Daoy (cell line): Measurements from ENCODE around the gene DNM1L. TPM values are rescaled to one million over a fixed set of nuclear protein-coding genes. Genes with fewer than 3 reads are reported as not detected.

Experiments used
- DNase-seq: peaks from one replicate; pipeline ENCODE4 v3.0.0-alpha.2; 2015; ENCODE audit warnings: low read depth
- total RNA-seq: library from RNA; depleted of rRNA; stranded (reverse); fragments of >200 nt; shearing (Covaris generic); gene quantifications from 2 replicates; pipeline ENCODE4 v1.2.3, GENCODE V29; 2014; rRNA removed

Gene DNM1L
- total RNA-seq, 1 experiment from 2014 or later = 75.5 TPM

DNA sequence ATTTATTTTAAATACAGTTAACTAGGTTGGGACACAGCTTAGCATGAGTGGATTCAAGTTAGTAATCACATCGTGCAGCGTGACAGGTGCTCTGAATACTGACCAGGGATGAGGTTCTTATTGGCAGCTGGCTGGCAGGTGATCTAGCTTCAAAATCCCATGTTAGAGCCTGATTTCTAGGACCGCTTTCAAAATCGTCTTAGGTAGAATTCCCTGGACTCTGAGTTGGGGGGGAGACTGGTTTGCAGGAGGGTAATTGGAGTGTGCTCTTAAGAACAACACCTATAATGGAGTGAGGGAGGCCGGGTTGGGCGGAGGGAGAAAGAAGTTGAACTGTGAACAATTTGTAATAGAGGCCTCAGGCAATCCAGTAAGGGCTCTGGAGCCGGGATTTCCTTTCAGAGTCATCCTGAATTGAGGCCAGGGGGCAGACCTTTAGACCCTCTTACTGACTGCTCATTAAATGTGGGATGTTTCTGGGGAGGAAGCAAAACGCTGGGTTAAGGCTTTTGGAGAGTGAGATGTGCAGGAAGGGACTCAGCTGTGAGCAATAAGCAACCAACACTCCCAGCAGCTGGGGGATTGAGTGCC, 77.5 kb downstream of the DNM1L start:
- peak; percentile 12 for DNase-seq

DNA sequence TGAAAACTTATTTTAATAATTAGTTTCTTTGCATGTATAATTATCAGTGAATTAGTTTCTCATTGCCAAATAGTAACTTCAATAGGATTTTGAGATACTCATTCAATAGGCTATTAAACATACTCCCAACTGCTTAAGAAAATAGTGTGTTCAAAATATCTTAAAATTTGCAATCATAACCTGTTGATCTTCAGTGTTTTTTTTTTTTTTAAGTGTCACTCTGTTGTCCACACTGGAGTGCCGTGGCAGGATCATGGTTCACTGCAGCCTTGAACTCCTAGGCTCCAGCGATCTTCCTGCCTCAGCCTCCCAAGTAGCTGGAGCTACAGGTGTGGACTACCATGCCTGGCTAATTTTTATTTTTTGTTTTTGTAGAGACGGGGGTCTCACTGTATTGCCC, 78.1 kb downstream of the DNM1L start:
- DNase-seq = no peak

DNA sequence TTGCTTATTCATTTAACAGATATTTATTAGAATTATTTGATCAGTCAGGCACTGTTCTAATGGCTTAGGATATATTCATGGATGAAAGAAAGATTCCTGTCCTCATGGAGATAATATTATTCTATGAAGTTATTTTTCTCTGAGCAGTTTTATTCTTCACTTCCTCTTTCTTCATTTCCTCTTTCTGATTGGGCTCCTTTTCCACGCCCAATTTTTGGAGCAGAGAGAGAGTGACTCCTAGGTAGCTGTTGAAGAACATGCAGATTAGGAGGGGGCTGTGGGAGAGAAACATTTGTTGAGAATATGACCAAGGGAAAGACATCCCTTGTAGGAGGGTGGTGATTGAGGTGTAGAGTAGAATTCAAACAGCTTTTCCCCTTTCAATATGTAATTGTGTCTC, 82.6 kb downstream of the DNM1L start:
- no peak for DNase-seq

DNA sequence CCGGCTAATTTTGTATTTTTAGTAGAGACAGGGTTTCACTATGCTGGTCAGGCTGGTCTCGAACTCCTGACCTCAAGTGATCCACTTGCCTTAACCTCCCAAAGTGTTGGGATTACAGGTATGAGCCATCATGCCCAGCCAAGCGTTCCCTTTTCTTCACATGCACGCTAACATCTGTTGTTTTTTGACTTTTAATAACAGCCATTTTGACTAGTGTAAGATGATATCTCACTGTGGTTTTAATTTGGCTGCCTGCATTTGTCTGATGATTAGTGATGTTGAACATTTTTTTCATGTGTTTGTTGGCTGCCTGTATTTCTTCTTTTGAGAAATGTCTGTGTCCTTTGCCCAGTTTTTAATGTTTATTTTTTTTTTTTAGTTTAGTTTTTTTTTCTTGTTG, 86.8 kb downstream of the DNM1L start:
- DNase-seq = peak; percentile 20

- DNase-seq = no peak
Measured at GRCh38 chr12:32768518-32768917, 89.4 kb downstream of the DNM1L start.

DNA sequence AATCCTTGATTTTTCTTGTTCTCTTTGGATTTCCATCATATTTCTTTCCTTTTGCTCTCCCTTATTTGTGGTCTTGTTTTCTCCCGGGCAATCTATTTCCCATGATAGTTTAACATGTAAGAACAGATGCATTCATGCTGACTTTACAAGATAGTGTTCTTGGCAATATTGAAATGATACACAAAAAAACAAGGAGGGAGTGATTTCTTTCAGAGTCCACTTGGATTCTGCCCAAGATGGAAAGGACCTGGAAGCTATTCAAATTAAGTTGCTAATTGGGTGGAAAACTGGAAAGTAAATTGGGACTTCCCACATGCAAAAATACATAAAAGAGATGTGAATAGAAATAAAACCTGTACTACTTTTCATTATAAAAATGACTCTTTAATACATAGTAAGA, 91.0 kb downstream of the DNM1L start:
- DNase-seq = no peak

DNA sequence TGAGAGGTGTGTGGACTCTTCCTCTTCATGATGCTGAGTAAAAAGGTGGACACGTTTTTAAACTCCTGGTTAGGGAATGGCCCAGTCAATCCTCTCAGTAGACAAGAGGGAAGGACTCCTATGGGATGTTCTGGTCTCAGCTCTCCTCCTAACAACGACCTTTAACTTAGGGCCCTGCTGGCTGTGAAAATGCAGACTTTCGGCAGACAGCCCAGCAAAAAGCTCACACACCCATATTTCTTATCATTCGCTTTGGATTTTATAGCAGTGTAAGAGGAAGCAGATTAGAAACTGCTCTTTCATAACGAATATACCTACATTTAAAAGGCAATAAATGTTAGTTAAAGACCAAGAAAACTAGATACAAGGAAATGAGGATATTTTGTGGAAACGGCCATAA, 94.6 kb downstream of the DNM1L start:
- DNase-seq = no peak

DNA sequence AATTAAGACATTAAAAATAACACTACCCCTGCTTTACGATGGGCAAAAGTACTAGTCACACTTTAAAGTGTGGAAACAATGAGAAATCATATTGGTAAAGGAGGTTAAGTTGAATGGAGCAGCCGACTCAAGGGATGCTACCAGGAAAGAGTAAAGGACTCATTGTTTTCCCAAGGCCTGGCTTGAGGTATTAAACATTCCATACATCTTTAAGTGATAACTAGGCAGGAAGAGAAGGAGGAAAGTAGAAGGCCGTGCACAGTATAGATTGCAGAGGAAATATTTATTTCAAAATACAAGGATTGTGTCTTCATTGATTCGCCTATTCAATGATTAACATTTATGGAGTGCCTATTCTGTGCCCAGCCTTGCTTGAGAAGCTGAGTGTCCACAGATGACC, 97.2 kb downstream of the DNM1L start:
- no peak for DNase-seq

GRCh38 chr12:32777159-32777558, 98.1 kb downstream of the DNM1L start:
- no peak for DNase-seq

- DNase-seq = no peak
Measured at GRCh38 chr12:32777691-32778175, 98.6 kb downstream of the DNM1L start.

GRCh38 chr12:32780071-32780470, 101.0 kb downstream of the DNM1L start:
- DNase-seq = no peak

GRCh38 chr12:32783029-32783428, 103.9 kb downstream of the DNM1L start:
- no peak for DNase-seq

DNA sequence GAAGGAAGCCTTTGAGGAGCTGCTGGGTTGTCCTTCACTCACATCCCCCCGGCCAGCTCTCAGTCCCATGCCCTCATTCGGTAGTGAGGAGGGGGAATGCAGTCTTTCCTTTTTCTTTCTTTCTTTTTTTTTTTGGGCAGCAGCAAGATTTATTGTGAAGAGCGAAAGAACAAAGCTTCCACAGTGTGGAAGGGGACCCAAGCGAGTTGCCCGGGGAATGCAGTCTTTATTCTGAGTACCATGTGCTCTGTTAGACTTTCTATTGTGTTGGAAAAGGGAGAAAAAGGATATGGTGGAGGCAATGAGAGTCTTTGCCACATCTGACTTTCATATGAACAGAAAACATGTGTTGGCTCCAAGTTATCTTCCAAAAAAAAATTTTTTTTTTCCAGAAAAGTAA, 106.5 kb downstream of the DNM1L start:
- DNase-seq = no peak

DNA sequence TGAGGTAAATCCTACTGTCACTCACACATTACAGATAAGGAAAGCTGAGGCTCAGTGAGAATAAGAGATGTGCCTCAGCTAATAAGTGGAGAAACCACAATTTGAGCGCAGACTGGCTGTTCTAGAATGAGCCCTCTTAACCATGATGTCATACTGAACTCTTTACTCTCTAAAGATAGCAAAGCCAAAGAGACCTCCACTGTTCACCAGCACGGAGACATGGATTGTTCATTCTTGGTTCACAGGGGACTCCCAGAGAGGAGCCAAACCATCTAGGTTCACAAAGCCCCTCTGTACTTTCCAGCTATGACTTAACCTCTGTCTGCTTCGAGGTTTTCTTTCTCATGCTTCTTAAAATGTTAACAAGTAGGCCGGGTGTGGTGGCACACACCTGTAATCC, 109.3 kb downstream of the DNM1L start:
- no peak for DNase-seq

DNA sequence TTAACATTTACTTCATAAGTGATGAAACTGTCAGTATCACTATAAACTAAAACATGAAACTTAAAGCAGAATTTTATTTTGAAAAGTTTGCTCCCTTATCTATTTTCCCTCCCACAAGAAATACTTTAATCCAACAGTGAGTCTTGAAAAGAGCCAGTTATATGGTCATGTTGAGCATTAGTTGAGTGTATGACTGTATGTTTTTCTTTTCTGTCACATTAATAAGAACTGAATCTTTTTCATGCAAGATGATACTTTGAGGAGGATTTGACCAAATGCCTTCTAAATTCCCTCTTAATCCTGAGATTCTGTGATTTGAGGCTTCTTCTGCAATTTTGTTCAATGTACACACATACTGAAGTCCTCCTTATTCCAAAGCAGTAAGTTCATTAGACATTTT, 110.3 kb downstream of the DNM1L start:
- no peak for DNase-seq

GRCh38 chr12:32789916-32790315, 110.8 kb downstream of the DNM1L start:
- no peak for DNase-seq

DNA sequence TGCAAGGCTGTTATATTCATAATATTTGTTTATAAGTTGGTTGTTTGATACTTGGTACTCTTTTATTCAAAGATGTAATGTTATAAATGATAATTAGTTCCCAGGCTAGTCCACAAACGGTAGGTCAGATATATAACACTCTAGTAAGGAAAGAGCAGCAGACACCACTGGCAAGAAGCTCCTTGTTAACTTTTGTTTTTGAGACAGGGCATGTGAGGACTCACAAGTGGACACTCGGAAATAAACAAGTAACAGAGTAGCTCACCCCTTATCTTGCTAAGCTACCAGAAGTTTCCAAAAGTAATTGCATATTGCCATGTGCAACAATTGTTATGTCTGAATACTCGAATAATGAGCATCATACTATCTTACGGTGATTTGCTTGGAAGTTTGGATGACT, 115.2 kb downstream of the DNM1L start:
- no peak for DNase-seq

Other genes starting within 250 kb of the DNM1L start
- 50.4 and 62.5 TPM in 2 replicates for gene YARS2, start 76.6 kb downstream of the DNM1L start, total RNA-seq
- gene PKP2, start 217.5 kb downstream of the DNM1L start, total RNA-seq = 3.6 and 4.2 TPM in 2 replicates